GM18907 (cell line): ENCODE results near the gene ADGRG2.

Source experiments
- ATAC-seq: cut with Tn5 transposase; IDR thresholded peaks from one replicate; pipeline ENCODE4 v1.9.1; 2021; ENCODE audit warnings: mild to moderate bottlenecking, moderate library complexity; ENCODE audit not compliant: unreplicated experiment

ADGRG2 gene

DNA sequence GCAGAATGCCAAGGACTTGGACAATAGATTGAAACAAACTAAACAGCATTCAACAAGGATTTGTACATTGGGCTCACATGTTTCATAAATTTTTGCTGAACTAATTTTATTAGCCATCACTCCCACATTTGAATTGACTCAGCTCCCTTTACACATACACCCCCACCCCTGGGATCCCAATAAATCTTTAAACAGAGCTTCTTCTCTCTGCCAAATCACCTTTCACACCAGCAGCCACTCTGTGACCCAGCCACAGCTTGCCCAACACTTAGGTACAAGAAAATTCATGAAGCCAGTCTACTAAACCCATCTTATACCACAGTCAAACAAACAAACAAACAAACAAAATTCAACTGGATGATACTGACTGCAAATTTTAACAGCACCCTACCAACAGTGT lies 159.9 kb downstream of the ADGRG2 start:
- ATAC-seq, result no peak

DNA sequence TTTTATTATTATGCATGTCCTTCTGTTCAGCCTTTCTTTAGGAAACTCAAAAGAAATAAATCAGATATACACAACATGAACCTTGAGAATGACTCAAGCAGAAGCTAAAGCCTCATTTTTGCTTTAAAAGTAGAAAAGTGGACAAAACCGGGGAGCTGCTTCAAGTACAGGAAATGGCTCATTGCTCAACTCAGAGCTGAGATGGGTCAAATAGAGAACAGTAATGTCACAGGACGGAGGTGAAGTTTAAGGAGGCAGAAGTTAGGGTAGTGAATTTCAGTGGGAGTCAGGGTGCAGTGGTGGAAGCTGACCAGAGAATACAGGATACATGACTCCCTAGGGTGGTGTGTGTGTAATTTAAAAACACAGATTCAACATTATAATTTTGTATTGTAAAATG lies 160.6 kb downstream of the ADGRG2 start:
- no peak for ATAC-seq

DNA sequence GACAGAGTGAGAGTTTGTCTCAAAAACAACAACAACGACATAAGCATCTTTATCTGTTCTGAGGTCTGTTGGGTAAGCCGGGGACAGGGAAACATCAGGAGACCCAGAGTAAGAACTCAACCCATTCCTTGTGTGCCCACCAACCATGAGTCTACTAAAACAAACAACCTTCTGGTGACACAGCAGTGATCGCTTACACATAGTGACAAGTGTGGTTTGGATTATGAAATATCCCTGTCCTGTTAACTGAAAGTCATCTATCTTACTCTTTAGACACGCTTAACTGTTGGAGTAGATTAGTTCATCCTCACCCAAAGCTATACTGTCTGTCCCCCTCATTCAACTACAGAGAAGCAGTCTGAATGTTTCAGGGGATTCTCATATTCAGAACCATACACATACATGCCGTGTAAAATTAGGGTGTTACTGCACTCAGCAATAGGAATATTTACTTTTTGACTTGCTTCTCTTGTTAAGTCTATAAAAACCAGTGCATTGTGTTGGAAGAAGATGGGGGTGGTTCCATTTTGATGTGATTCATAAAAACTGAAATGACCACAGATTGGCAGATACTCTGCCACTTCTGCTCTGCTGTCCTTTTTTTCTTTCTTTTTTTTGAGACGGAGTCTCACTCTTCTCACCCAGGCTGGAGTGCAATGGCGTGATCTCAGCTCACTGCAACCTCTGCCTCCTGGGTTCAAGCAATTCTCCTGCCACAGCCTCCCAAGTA lies 165.8 kb downstream of the ADGRG2 start:
- no peak for ATAC-seq

DNA sequence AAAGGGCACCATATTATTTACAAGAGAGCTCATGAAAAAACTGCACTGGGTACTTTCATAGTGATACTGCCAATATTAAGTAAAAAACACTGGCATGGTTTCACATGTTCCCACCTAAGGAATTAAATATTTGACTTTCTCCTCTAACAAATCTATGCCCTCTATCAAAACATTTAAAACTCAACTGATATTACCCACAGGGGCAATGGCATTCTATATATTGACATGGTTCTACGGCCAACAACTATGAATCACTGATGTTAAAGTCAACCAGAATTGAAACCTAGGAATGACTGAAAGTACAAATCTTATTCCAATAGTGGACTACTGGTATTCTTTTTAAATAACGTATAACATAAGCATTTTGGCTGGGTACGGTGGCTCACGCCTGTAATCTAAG lies 166.6 kb downstream of the ADGRG2 start:
- no peak for ATAC-seq

DNA sequence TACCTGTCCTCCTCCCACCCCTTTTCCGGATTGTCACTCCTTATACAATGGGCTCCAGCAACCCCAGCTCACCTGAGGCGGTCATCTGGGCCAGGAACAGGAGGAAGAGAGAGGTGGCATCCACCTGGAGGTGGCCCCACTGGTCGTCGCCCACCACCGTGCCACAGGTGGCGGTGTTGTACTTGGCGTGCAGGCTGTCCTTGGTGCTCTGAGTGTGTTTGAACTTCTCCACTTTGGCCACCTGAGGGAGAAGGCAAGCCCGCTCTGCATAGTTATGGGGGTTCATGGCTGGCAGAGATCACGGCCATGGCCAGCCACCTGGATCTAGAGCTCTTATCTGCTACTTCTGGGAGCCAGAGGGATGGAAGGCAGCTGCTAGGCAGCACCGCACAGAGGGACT lies 171.2 kb downstream of the ADGRG2 start:
- ATAC-seq, result no peak

DNA sequence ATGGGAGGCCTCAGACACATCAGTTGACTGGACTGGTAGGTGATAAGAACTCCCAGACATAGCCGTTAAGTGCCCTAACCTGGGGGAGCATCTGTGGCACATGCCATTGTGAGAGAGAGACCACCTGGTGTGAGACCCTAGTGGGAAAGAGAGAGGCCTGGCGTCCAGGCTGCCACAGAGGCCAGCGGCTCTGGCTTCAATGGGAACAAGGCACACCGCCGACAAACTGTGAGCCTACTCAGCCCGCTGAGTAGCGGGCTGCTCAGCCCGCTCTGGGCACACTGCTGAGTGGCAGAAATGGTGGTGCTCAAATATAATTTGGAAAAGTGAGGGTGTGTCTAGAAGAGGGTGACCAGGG lies 172.3 kb downstream of the ADGRG2 start:
- ATAC-seq, result no peak

DNA sequence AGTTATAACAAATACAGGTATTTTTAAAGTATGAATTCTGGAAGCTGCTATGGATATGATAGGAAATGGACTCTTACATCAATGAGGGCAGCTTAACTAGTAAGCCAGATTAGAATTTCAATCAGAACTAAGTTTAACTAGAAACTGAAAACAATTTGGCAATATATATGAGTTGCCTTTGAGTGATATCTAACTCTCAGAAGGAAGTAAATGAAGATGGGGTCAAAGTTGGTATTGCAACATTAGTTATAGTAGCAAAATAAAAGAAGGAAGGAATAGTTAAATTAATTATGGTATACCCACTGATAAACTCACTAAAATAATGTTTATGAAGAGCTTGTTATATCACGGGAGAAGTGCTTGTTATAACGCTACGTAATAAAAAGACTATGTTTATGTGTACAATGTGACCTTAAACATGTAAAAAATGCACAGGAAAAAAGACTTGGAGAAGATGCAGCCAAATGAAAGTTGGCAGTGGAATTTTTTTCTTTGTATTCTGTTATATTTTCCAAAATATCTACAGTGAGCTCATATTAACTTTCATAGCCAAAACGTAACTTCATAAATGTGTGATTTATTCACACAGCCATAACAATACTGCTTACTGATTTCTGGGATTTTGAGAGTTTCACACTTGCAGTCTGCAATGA lies 172.9 kb downstream of the ADGRG2 start:
- no peak for ATAC-seq

DNA sequence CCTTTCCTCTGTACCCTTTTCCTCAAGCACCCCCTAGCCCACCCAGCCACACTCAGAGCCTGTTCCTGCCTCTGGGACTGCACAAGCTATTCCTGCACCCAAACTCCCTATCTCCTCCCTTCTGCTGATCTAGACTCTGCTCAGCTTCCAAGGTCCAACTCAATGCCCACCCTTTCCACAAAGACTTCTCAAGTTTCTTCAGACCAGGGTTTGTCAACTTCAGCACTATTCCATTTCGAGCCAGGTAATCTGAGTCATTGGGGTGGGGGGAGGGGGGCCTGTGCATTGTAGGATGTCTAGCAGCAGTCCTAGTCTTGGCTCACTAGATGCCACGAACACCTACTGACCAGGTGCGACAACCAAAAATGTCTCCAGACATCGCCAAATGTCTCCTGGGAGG lies 175.7 kb downstream of the ADGRG2 start:
- no peak for ATAC-seq

DNA sequence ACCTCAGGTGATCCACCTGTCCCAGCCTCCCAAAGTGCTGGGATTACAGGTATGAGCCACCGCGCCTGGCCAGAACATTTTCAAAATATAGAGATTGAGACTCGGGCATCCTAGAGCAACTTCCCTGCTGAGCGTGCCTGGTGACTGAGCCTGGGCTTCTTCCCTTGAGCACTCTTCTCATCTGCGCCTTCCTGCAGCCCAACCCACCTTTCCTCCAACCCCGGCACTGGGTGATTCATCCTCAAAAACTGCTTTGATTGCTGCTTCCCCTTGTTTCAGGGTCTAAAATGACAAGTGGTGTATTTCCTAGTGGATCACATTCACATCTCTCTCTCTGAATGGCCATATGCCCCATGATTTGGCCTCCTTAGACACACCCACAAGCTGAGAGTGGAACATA lies 176.1 kb downstream of the ADGRG2 start:
- no peak for ATAC-seq

DNA sequence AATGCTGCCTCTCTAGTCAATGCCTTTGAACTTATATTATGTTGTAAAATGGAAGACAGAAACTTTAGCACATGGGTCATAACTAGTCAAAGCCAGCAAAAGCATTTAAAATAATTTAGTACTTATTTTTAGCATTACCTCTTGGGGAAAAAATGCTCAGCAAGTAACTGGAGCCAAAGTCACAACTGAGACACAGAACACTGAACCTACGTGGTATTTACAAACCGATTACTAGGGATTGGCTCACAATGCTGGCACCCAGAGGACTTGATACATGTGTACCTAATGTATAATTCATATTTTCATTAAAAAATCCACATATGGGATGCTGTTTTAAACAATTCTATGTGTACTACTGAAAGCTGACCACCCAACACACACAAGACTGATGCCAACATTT lies 176.8 kb downstream of the ADGRG2 start:
- no peak for ATAC-seq

DNA sequence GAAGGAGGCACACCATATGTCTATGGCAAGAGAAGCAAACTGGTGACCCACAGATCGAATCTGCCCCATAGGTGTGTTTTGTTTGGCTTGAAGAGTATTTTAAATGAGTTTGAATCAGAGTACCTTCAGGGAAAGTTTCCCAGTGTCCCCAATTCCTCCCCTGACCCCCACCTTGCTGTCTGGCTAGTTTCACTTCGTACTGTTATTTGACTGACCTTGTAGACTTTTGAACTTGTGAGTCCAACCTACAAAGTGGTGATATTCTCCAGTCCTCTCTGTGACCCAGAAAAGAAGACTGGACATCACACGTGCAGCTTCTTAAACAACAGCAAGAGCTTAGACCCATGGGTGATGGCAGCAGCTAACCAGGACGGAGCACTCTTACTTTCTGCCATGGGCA lies 177.8 kb downstream of the ADGRG2 start:
- ATAC-seq, result no peak

DNA sequence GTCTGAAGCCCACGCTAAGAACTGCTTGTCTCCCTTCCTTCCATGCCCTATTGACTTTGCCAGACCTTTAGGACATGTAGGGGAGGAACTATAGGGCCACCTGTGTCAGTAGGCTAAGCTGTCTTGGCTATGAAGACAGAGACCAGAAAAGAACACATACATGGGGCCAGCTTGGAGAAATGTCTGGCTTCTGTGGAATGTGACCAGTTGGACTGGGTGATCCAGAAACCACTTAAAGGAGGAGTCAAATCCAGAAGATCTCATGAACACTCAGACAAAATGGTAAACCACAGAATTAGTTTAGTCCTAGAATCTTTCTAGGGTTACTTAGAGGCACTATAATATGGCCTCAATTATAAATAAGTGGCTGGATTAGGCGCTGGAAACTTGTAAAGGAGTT lies 180.4 kb downstream of the ADGRG2 start:
- no peak for ATAC-seq
